GM19351 (cell line): Measurements from ENCODE around the gene SMYD5.

Experiments used
- ATAC-seq: cut with Tn5 transposase; IDR thresholded peaks from one replicate; pipeline ENCODE4 v1.9.1; 2021; ENCODE audit warnings: mild to moderate bottlenecking, moderate library complexity; ENCODE audit not compliant: unreplicated experiment

Gene SMYD5

GRCh38 chr2:73203055-73203681, 10.9 kb upstream of the SMYD5 start:
- no peak for ATAC-seq

DNA sequence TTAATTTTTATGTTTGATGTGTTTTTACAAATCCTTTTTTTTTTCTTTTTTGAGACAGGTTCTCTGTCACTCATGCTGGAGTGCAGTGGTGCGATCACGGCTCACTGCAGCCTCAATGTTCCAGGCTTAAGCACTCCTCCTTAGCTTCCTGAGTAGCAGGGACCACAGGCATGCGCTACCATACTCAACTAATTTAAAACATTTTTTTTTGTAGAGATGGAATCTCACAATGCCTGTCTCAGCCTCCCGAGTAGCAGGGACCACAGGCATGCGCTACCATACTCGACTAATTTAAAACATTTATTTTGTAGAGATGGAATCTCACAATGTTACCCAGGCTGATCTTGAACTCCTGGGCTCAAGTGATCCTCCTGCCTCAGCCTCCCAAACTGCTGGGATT, 8.4 kb upstream of the SMYD5 start:
- ATAC-seq, result no peak

- no peak for ATAC-seq
Observed at GRCh38 chr2:73208258-73208657, 5.8 kb upstream of the SMYD5 start.

DNA sequence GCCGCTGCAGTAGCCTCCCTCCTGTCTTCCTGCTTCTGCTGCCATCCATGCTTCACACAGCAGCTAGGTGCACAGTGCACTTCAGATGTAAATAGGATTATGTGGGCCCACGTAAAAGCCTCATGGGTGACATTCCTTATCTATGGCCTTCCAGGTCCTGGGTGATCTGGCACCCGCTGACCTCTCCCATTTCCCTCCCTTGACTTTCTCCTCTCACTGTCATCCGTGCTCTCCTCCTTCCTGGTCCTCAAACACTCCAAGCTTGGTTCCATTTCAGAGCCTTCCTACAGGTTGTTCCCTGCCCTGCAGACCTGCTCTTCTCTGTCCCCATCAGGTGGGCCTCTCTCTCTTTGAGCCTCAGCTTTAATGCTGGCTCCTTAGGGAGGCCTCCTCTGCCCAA, 4.0 kb upstream of the SMYD5 start:
- no peak for ATAC-seq

GRCh38 chr2:73210696-73211095, 3.3 kb upstream of the SMYD5 start:
- no peak for ATAC-seq

DNA sequence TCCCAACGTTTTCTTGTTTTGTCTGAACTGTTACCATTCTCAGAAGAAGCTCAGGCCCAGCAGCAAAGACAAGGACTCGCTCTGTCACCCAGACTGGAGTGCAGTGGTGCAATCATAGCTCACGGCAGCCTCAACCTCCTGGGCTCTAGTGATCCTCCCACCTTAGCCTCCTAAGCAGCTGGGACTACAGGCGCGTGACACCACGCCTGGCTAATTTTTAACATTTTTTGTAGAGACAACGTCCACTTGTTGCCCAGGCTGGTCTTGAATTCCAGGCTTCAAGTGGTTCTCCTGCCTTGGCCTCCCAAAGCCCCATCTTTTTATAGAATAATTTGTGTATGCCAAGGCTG, 2.0 kb upstream of the SMYD5 start:
- no peak for ATAC-seq

GRCh38 chr2:73212448-73213176, 1.4 kb upstream of the SMYD5 start:
- ATAC-seq, result peak; percentile 78

DNA sequence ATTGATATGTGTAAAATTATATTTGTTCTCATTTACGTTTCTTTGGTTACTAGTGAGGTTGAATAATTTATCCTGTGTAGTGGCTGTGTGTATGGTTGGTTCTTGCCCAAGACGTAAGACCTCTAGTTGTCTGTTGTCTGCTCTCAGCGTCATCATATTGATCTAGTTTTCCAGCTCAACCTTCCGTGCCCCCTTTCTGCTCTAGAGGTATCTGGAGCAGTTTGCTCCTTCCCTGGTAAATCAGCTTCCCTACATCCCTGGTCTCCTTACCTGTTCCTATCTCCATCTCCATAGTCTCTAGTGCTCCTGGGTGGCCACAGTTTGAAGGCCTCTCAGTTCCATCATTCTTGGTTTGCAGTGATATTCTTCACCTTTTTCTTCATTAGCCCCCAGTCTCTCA, 1.2 kb downstream of the SMYD5 start:
- ATAC-seq, result no peak

- no peak for ATAC-seq
Observed at GRCh38 chr2:73217160-73217559, 3.1 kb downstream of the SMYD5 start.

- ATAC-seq, result no peak
Observed at GRCh38 chr2:73217826-73218225, 3.8 kb downstream of the SMYD5 start.

- ATAC-seq, result no peak
Observed at GRCh38 chr2:73218298-73218697, 4.3 kb downstream of the SMYD5 start.

- ATAC-seq, result no peak
Observed at GRCh38 chr2:73223821-73224220, 9.8 kb downstream of the SMYD5 start.

- no peak for ATAC-seq
Observed at GRCh38 chr2:73225513-73226360, 11.7 kb downstream of the SMYD5 start.

DNA sequence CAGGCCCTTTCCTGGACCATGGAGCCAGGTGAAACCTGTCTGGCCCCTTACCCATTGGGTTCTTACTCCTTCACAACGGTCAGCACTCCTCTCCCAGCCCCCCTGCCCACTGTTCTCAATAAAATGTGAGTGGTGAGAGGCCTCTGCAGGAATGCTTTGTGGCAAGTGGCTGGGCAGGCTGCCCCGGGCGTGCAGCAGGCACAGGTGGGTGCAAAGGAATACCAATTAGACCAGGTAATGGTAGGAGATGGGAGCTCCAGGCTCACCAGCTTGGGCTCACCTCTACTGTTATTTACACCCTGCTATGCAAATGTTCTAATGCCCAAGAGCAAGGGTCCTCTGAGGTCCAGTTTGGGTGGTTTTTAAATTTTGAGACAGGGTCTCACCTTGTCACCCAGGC, 13.0 kb downstream of the SMYD5 start:
- ATAC-seq, result no peak

- ATAC-seq, result no peak
Observed at GRCh38 chr2:73228631-73229030, 14.6 kb downstream of the SMYD5 start.

- no peak for ATAC-seq
Observed at GRCh38 chr2:73232403-73233153, 18.5 kb downstream of the SMYD5 start.

DNA sequence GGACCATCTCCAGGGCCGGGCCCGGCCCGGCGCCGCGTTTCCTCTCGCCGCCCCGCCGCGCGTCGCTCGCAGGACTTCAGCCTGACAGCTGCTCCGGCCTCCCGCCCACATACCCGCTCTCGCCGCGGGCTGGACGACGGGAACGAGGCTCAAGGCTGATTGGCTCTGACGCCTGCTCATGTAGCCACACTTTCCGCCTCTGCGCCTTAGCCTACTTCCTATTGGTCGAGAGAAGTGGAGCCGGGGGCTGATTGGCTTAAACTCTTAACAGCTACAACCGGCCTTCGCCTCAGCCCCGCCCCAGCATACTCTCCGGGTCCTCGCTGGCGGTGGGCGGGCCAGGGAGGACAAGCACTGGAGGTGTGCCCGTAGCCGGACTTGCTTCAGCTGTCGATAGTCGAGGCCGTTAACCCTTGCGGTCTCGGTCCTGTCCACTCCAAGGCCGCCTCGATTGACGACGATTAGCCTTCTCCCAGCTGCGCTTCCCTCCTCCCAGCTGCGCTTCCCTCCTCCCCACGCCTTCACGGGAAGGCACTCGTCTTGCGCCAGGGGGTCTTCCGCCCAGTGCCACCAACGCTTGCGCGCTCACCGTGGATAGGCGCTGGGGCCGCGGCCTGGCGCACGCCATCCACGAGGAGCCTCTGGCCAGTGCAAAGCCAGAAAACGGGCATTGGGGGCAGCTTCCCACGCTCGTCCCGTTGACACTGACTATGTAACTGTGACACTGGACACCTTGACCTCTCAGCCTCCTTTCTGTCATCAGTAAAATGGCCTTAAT, 19.3 kb downstream of the SMYD5 start, which contains the start of gene PRADC1:
TSS of gene PRADC1 (minus strand) at position 86 of the 778 bp plus-strand sequence. CDS start at position 7, 79 bp downstream.
- ATAC-seq, result peak; percentile 88

DNA sequence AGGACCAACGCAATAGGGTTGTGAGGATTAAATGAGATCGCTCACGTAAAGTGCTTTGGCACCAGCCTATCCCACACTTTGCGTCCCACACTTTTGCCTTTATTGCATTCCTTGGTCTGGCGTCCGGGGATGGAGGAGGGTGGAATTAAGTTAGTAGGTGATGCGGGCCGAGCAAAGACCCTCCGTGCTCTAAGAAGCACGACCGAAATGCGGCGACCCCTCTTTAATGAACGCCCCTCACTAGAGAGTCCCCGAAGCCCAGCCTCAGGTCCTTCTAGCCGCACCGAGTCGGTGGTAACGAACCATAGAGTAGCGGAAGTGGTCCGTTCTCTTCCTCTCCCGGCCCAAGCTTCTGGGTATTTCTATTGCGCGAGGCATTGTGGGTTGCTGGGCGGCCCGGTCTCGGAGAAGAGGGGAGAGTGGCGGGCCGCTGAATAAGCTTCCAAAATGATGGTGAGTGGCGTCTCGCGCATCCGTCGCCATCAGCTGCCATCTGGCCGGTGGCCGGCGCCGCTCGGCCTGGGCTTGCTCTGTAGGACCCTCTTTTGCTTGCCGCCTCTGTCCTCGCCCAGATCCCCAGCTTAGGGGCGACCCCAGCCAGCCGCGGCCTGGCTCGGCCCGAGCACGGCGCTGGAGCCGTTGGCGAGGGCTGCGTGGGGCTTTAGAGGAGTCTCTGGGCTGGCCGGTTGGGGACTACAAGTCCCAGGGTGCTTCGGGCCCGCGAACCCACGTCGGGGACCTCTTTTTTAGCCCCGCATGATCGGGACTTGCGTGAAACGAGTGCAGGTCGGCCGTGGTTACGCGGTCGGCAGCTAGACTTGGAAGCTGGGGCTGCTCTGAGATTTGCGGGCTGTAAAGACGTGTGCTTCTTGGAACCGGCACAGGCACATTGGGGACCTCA, 20.1 kb downstream of the SMYD5 start, which contains the start of gene CCT7:
TSS of gene CCT7 (plus strand) at position 377 of the 901 bp plus-strand sequence. CDS start at position 448, 71 bp downstream.
- ATAC-seq, result peak; percentile 49
